Stimulated activated CD4-positive, alpha-beta T cell treated with anti-CD3 and anti-CD28 coated beads, TNF-alpha, amount 100 ng/mL, for 48 hours (primary cell): ENCODE results near the gene UBD.

ENCODE experiments used
- DNase-seq, 3 donors: peaks; one replicate each; pipeline ENCODE4 v3.0.0-alpha.2; 2020; ENCODE audit warnings: low read depth in 3 of 3

The UBD gene

GRCh38 chr6:29522227-29522626 lies 37.3 kb downstream of the UBD start:
- DNase-seq = no peak

DNA sequence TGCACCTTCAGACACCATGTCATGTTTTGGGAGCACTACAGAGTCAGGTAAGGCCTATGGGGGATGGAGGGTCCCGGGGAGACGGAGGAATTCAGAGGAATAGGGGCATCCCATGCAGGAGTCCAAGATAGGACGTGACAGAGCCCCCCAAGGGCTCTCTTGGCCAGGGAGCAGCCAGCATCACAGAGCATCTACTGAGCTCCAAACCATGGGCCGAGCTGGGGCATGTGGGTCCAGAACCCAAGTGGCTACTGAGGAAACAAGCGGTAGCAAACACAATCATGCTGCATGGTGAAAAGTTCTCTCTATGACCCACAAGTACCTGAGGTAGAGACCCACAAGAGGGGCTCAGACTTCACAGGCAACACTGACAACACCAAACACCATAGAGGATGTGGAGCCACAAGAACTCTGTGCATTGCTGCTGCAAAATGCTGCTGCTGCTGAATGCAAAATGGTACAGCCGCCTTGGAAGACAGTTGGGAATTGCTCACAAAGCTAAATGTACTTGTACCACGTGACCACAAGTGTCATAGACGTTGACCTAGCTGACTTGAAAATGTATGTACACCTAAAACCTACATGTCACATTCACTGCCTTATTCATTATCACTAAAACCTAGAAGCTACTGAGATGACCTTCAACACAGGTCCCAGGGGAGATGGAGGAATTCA lies 38.4 kb downstream of the UBD start:
- no peak for DNase-seq

GRCh38 chr6:29520232-29520631 lies 39.3 kb downstream of the UBD start:
- DNase-seq = no peak

- DNase-seq = no peak
Measured at GRCh38 chr6:29519291-29520010, 40.1 kb downstream of the UBD start.

DNA sequence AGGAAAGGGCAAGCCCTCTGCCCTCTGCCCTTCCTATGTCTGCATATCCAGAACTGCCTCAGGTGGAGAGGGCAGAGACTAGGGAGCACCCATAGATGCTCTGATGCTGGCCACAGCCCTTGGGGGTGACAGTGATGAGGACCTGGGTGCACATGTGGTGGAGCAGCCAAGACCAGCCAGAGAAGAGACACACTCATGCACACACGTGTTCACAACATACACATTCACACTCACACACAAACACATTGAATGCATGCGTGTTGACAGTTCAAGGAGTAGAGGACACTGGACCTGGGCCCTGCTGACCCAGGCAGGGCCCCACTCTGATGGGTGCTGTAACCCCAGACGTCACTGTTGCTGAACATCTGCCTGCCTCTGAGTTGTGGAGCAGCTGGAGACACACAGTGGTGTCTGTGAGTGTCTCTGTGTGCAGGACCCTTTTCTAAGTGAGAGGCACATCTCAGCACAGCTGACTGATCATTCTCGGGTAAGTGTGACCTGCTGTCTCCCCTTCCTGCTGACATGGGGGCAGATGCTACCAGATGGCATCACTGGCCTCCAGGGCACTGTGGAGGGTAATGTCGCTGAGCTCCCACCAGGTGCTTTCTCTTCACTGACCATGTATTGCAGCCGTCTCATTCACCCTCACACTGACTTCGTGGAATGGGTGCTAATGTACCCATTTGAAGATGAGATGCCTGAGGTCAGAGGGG lies 41.6 kb downstream of the UBD start:
- no peak for DNase-seq

DNA sequence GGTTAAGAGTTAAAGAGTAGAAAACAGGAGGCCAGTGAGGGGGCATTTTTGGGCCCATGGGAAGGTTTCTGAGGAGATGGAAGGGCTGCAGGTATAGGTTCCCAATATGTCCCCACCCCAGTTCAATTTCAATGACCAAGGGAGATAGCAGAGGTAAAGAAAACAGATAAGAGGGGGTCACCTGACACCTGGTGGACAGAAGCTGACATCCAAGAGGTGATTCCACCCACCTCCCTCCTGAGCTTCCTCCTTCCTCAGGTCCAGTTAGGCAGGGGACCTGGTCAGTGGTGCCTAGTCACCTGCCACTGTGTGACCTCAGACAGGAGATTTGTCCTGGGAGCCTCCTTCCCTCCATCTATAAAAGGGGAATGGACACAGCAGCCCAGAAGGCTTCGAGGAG lies 42.3 kb downstream of the UBD start:
- no peak for DNase-seq

- DNase-seq = peak; percentile 3 to 11 (median 10)
Measured at GRCh38 chr6:29516108-29516507, 43.4 kb downstream of the UBD start.

DNA sequence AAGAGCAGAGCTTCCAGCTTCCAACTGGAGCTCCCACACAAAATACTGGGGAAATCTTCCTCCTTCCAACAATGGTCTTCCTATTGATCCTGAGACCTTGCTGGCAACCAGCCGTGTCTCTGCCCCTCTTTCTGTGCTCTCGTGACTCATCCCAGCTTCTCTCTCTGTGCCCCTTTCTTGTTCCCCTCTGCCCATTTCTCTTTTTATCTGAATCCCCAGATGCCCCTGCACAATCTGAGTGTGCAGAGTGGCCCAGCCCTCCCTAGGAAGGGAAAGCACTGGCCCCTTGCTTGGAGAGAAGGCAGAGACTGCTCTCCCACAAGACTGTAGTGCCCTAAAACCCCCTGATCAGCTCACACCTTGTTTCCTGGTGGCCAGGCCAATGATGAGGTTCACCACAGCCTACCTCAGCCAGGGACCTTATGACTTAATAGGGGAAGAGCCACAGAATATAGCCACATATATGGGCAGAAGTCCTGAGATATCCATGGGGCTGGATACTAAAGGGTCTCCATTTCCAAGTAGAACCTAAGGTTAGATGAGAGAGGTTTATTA lies 48.7 kb downstream of the UBD start:
- no peak for DNase-seq

- no peak for DNase-seq
Measured at GRCh38 chr6:29510202-29510601, 49.3 kb downstream of the UBD start.

DNA sequence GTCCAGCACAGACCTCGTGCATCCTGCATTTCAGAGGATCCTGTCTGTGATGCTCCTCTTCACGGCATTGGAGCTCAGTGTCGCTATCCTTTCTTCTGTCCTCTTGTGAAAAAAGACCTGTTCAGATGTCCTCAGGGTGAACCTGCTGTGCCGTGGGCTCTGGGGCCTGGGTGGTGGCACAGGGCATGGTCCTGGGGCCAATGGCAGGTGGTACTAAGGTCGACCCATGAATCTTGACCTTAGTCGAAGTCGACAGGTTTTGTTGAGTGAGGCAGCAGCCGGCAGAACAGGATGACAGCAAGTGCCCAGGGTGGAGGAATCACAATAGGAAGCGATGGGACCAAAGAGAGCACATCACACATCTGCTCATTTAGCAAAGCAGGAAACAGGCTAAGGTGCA lies 49.8 kb downstream of the UBD start:
- DNase-seq = no peak

DNA sequence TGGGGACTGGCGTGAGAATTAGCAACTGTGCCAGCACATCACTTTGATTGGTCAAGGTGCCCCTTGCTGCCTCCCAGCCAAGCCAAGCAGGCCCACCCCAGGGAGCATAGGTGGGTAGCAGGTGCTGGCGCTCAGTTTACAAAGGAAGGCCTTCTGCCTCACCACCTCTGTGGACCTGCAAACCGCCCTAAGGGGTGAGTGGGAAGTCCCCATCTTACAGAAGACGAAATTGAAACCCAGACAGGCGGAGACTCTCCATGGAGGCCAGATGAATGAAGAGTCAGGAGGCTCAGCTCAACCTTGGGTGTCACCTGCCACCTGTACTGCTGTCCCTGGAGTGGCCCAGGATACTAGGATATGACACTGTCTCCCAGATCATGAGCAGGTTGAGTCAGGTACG lies 50.3 kb downstream of the UBD start:
- DNase-seq = no peak

DNA sequence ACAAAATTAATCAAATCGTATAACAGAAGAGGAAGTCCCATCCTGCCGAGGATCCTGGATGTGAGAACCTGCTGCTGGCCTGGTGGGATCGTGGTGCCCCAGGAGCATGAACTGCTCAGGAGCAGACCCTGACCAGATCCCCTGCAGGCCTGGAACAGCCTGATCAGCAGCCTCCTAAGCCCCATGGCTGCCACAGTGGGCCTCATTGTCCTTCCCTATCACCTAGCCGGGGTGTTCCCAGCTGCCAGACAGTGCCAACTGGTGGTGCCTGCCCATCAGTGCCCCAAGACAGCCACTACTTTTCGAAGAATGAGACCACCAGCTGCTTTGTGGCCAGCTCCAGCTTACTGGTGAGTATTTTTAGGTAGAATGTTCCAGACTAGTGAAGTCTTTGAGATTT lies 52.2 kb downstream of the UBD start:
- no peak for DNase-seq

DNA sequence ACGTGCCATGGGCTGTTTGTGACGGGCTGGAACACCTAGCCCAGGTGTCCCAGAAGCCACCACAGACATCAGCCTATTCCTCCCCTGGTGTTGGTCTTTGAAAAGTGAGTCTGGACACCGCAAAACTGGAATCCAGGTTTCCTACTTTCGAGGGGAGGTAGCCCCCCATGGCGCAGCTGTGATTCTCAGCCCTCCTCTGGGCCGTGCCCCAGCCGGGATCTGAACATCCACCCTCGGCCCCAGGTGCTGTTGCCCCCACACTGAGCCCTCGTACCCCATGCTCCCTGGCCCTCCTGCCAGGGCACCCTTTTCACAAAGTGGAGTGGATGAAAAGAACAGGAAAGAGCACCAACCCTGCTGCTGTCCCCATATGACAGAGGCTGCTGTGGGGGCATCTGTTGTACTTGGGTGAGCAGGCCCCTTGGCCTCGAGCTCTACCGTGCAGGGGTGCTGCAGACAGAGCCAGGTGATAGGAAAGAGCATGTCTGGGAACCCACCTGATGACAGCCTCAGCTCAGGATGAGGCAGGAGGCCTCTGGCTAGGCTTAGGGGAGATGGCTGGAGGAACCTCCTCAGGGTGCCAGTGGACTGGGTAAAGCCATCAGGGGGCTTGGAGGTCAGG lies 53.0 kb downstream of the UBD start:
- DNase-seq = no peak

- DNase-seq = no peak
Measured at GRCh38 chr6:29505808-29506207, 53.7 kb downstream of the UBD start.
